ENCODE measurements around the gene CSF2RB.

DNA sequence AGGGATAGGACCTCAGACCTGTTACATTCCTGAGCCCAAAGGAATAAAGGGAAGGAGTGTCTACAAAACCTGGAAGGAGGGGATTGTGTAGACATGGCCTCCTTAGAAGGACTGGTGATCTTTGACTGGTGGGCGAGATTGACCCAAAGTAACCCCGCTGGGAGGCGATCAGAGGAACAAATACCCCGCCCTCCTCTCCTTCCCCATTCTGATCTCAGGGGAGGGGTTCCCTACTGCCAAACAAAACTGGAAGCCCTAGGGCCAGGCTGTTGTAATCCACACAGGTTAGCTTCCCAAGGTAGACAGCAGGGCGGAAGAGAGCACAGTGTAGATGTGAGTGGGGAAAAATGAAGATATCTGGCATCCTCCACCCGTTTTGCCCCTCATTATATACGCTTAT is 28.0 kb upstream of the CSF2RB start:
- TF ChIP-seq POLR2A (IDR thresholded peaks at IDR 0.05; ENCODE audit: low read length): no peak
- TF ChIP-seq GATA1 (IDR thresholded peaks at IDR 0.05; ENCODE audit: low read depth, low read length): no peak
